IMR-90 (cell line): ENCODE results near the gene WARS2. TPM values are rescaled to one million over a fixed set of nuclear protein-coding genes. Genes with fewer than 3 reads are reported as not detected.

Experiments
- ATAC-seq: fragments of 200-7000 bp; cut with Tn5 transposase; 2 replicates; pipeline ENCODE4 v1.9.1; 2020; ENCODE audit warnings: low read depth, mild to moderate bottlenecking, moderate library complexity
- BruUV-seq: library from RNA; stranded (reverse); fragments of 400-500 nt; replicated peaks from 2 replicates; lab custom pipeline; 2021; lab: Mats Ljungman, UMichigan
- CTCF ChIA-PET: fragments of 300-600 bp; formaldehyde crosslinking; extraction: SDS; loops from one replicate; lab custom pipeline; 2021; ENCODE audit warnings: antibody characterized with exemption; lab: Yijun Ruan, JAX
- POLR2A ChIA-PET: fragments of 300-600 bp; sonication (Branson Sonifier 250); formaldehyde crosslinking; loops from one replicate; lab custom pipeline; 2022; ENCODE audit warnings: antibody characterized with exemption; ENCODE audit not compliant: unreplicated experiment; lab: Charles Lee
- DNase-seq: peaks from one replicate; pipeline ENCODE4 v3.0.0; 2013
- H2AFZ ChIP-seq: replicated peaks from 2 replicates; pipeline ENCODE3; 2013; ENCODE audit warnings: low read length, mild to moderate bottlenecking; ENCODE audit not compliant: poor library complexity
- H2AK5ac ChIP-seq: 2 replicates; pipeline ENCODE4 v1.6.1; 2013; ENCODE audit warnings: low read depth, low read length, inconsistent platforms
- H2AK9ac ChIP-seq: replicated peaks from 2 replicates; pipeline ENCODE3; 2013; ENCODE audit warnings: mild to moderate bottlenecking, low read depth, low read length, moderate library complexity; ENCODE audit not compliant: poor library complexity
- H2BK120ac ChIP-seq: 2 replicates; pipeline ENCODE4 v1.6.1; 2013; ENCODE audit warnings: low read depth, low read length, inconsistent platforms
- H2BK15ac ChIP-seq: 3 replicates; pipeline ENCODE4 v1.6.1; 2013; ENCODE audit warnings: low read depth, low read length, inconsistent platforms
- H2BK20ac ChIP-seq: 2 replicates; pipeline ENCODE4 v1.6.1; 2013; ENCODE audit warnings: low read depth, mild to moderate bottlenecking, inconsistent platforms, low read length, moderate library complexity
- H2BK5ac ChIP-seq: 2 replicates; pipeline ENCODE4 v1.6.1; 2013; ENCODE audit warnings: mild to moderate bottlenecking, low read depth, low read length, inconsistent platforms; ENCODE audit not compliant: poor library complexity, severe bottlenecking
- H3K14ac ChIP-seq: replicated peaks from 2 replicates; pipeline ENCODE4 v1.6.1; 2013; ENCODE audit warnings: low read depth, low read length, inconsistent platforms
- H3K18ac ChIP-seq: 2 replicates; pipeline ENCODE4 v1.6.1; 2013; ENCODE audit warnings: low read depth, low read length, control low read depth
- H3K23ac ChIP-seq: 2 replicates; pipeline ENCODE4 v1.6.1; 2013; ENCODE audit warnings: low read depth, low read length, inconsistent platforms
- H3K27ac ChIP-seq: 2 replicates; pipeline ENCODE4 v1.5.1; 2013; ENCODE audit warnings: mild to moderate bottlenecking, control low read depth, low read length; ENCODE audit not compliant: insufficient read depth
- H3K27me3 ChIP-seq: 2 replicates; pipeline ENCODE4 v1.6.1; 2013; ENCODE audit warnings: low read length; ENCODE audit not compliant: control insufficient read depth, insufficient read depth
- H3K36me3 ChIP-seq: 2 replicates; pipeline ENCODE4 v1.6.1; 2013; ENCODE audit warnings: low read length, mixed read lengths; ENCODE audit not compliant: control insufficient read depth, insufficient read depth
- H3K4ac ChIP-seq: 2 replicates; pipeline ENCODE4 v1.6.1; 2013; ENCODE audit warnings: low read depth, low read length, inconsistent platforms
- H3K4me1 ChIP-seq: 2 replicates; pipeline ENCODE4 v1.6.1; 2013; ENCODE audit warnings: low read length, mixed read lengths; ENCODE audit not compliant: control insufficient read depth, insufficient read depth
- H3K4me2 ChIP-seq: 2 replicates; pipeline ENCODE4 v1.6.1; 2013; ENCODE audit warnings: low read depth, mild to moderate bottlenecking, control low read depth, low read length, moderate library complexity
- H3K4me3 ChIP-seq: 2 replicates; pipeline ENCODE4 v1.5.1; 2013; ENCODE audit warnings: low read depth, mild to moderate bottlenecking, control low read depth, low read length, moderate library complexity; ENCODE audit not compliant: insufficient read depth
- H3K56ac ChIP-seq: 2 replicates; pipeline ENCODE4 v1.6.1; 2013; ENCODE audit warnings: low read length, inconsistent platforms; ENCODE audit not compliant: insufficient read depth; ENCODE audit errors: extremely low read depth
- H3K79me1 ChIP-seq, 2 experiments: 2 replicates each; pipeline ENCODE4 v1.6.1; 2013; ENCODE audit warnings: low read length in 2 of 2, inconsistent platforms in 1 of 2, low read depth in 1 of 2
- H3K9ac ChIP-seq: 2 replicates; pipeline ENCODE4 v1.6.1; 2013; ENCODE audit warnings: low read depth, low read length, control low read depth
- H3K9me1 ChIP-seq: 2 replicates; pipeline ENCODE4 v1.6.1; 2013; ENCODE audit warnings: low read length, inconsistent platforms; ENCODE audit not compliant: insufficient read depth
- H3K9me3 ChIP-seq: 2 replicates; pipeline ENCODE4 v1.6.1; 2013; ENCODE audit warnings: low read length; ENCODE audit not compliant: control insufficient read depth, insufficient read depth
- H4K20me1 ChIP-seq: 2 replicates; pipeline ENCODE4 v1.6.1; 2013; ENCODE audit warnings: low read length, inconsistent platforms; ENCODE audit not compliant: insufficient read depth
- H4K5ac ChIP-seq: 2 replicates; pipeline ENCODE4 v1.6.1; 2013; ENCODE audit warnings: mild to moderate bottlenecking, low read depth, low read length, control low read depth
- H4K8ac ChIP-seq, 2 experiments: 2 replicates each; pipeline ENCODE4 v1.6.1; 2013; ENCODE audit warnings: low read depth in 2 of 2, low read length in 2 of 2, control low read depth in 1 of 2, inconsistent platforms in 1 of 2
- H4K91ac ChIP-seq: 2 replicates; pipeline ENCODE4 v1.6.1; 2013; ENCODE audit warnings: low read depth, low read length, inconsistent platforms; ENCODE audit not compliant: insufficient read depth
- CHD1 ChIP-seq: IDR thresholded peaks from 2 replicates; pipeline ENCODE4 v1.6.1; 2012; ENCODE audit warnings: low read depth, low read length, improper control_type of control experiment
- NFE2L2 ChIP-seq: fragments of 150-350 bp; IDR thresholded peaks from 2 replicates; pipeline ENCODE4 v1.6.1; 2016; ENCODE audit warnings: low read depth, mild to moderate bottlenecking, low read length
- WGBS, 2 experiments: methylation state at CpG; one replicate each; pipeline versions ENCODE4 v1.1.5 to v1.1.7; 2013; ENCODE audit warnings: missing lambda C conversion rate in 2 of 2; ENCODE audit not compliant: insufficient read length in 1 of 2; ENCODE audit errors: extremely low coverage in 2 of 2; 5-methylcytosine and 5-hydroxymethylcytosine counted together
- dilution Hi-C: fragments of 300-500 bp; cut with HindIII; formaldehyde crosslinking; loops from one replicate; pipeline ENCODE4 v1.14.3; 2018; ENCODE audit warnings: low sequenced_read_pairs; ENCODE audit not compliant: unreplicated experiment
- in situ Hi-C: fragments of 300-500 bp; cut with MboI; formaldehyde crosslinking; loops from 3 replicates; pipeline ENCODE4 v1.14.3; 2019; ENCODE audit warnings: low sequenced_read_pairs, inconsistent platforms, mixed read lengths
- intact Hi-C: fragments of 100-400 bp; cut with micrococcal nuclease; formaldehyde crosslinking; loops from 2 replicates; pipeline ENCODE4 v1.10.0; 2022
- polyA plus RNA-seq, 3 experiments: library from polyadenylated mRNA; depleted of rRNA; stranded (reverse); fragments of >200 nt; gene quantifications; 2 replicates each; pipeline ENCODE4 v1.2.3, GENCODE V29; 2012; ENCODE audit warnings: low replicate concordance in 1 of 3
- total RNA-seq: library from RNA; depleted of rRNA; stranded (reverse); fragments of >200 nt; gene quantifications from 2 replicates; pipeline ENCODE4 v1.2.3, GENCODE V29; 2012
- TF ChIP-seq, protein P1 (sequence below): fragments of 150-350 bp; IDR thresholded peaks from 2 replicates; pipeline ENCODE4 v1.6.1; 2017; ENCODE audit warnings: mild to moderate bottlenecking, antibody characterized with exemption, low read length, low read depth

Gene WARS2
- total and polyA plus RNA-seq, 2 of the 4 experiments (the other 2 are of a cell fraction) = 5.7 to 20.3 TPM

DNA sequence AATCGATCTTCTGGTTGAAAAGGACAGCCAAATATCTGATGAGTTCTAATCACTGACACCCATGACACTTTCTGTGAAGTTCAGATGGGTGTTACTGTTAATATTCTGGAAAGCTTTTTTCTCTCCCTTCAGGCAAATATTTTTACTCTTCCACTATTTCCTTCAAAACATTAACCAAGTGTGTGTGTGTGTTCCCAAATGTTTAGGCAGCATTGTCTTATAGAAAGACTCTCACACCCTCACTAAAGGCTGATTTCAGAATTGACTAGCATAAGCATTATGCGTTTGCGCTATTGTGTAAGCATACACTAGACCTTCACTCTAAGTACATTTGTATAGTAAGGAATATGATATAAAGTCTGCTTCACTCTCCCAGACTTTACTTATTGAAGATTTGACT lies 24.7 kb downstream of the WARS2 start:
- ATAC-seq = no peak
- H4K91ac ChIP-seq = no peak overlapping the region
- H3K9me3 ChIP-seq = no peaks in the 10 kb centered on the region
- no peak overlapping the region for H3K14ac ChIP-seq
- no peak overlapping the region for H3K4ac ChIP-seq
- no peak overlapping the region for H2BK15ac ChIP-seq
- no TSS peak for BruUV-seq
- H2BK5ac ChIP-seq = no peak overlapping the region
- no peak overlapping the region for H4K8ac ChIP-seq
- H3K79me1 ChIP-seq = peaks cover 0 to 4% of the 10 kb centered on the region in 2 experiments; a peak in 1 of 4 replicates
- CTCF ChIA-PET = no interaction called here
- no peak overlapping the region for H2BK20ac ChIP-seq
- no peak overlapping the region for H2AK5ac ChIP-seq
- H2AK9ac ChIP-seq = no peak overlapping the region
- intact Hi-C loops = no loop called here
- H3K23ac ChIP-seq = no peak overlapping the region
- no peak overlapping the region for H4K5ac ChIP-seq
- H3K27ac ChIP-seq = no peak overlapping the region
- no peaks in the 10 kb centered on the region for H4K20me1 ChIP-seq
- H3K18ac ChIP-seq = no peak overlapping the region
- no peak overlapping the region for H2BK120ac ChIP-seq
- H3K4me3 ChIP-seq = no peak overlapping the region
- H3K9me1 ChIP-seq = no peaks in the 10 kb centered on the region
- H3K4me2 ChIP-seq = no peak overlapping the region
- in situ Hi-C loops = no loop called here
- no peak overlapping the region for H3K9ac ChIP-seq
- H2AFZ ChIP-seq = no peak overlapping the region
- peaks cover 2% of the 10 kb centered on the region; the same call in 1 of the 2 replicates for H3K4me1 ChIP-seq
- H3K27me3 ChIP-seq = no peaks in the 10 kb centered on the region
- dilution Hi-C loops = no loop called here
- TF ChIP-seq NFE2L2 = no peak
- TF ChIP-seq, protein P1, sequence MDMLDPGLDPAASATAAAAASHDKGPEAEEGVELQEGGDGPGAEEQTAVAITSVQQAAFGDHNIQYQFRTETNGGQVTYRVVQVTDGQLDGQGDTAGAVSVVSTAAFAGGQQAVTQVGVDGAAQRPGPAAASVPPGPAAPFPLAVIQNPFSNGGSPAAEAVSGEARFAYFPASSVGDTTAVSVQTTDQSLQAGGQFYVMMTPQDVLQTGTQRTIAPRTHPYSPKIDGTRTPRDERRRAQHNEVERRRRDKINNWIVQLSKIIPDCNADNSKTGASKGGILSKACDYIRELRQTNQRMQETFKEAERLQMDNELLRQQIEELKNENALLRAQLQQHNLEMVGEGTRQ = no peak
- TF ChIP-seq CHD1 = no peak
- WGBS, 2 experiments = no CpG with 5 or more reads among the region's 3 CpGs
- POLR2A ChIA-PET = no interaction called here
- DNase-seq = no peak
- H3K56ac ChIP-seq = no peak overlapping the region
- no peaks in the 10 kb centered on the region for H3K36me3 ChIP-seq
